GM18526 (cell line): ENCODE data around the gene ARFGEF2.

Experiments
- POLR2A ChIP-seq: IDR thresholded peaks from 3 replicates; pipeline ENCODE4 v1.6.1; 2011; ENCODE audit not compliant: insufficient read length; ENCODE audit errors: extremely low read depth

Gene ARFGEF2

GRCh38 chr20:48919882-48920526 is 1.5 kb upstream of the ARFGEF2 start:
- no peak for TF ChIP-seq POLR2A

GRCh38 chr20:48920527-48921167 is 864 bp upstream of the ARFGEF2 start:
- no peak for TF ChIP-seq POLR2A

- TF ChIP-seq POLR2A: no peak
Measured at GRCh38 chr20:48921883-48922820, 641 bp downstream of the ARFGEF2 start.

GRCh38 chr20:48923149-48923718 is 1.7 kb downstream of the ARFGEF2 start:
- TF ChIP-seq POLR2A: no peak

DNA sequence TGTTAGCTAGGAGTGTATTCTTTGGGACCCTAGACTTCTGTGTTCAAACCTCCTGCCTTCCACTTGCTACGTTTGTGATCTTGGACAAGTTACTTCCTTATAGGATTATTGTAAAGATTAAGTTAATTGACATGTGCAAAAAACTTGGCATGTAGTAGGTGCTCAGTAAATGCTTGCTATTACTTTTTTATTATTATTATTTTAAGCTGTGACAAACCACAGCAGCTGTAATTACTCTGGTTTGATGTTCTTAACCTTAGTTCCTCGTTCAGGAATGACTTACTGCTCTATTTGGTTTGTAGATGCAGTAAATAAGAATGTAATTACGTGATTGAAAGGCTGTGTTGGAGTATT is 3.2 kb downstream of the ARFGEF2 start:
- TF ChIP-seq POLR2A: no peak

- no peak for TF ChIP-seq POLR2A
Measured at GRCh38 chr20:48926267-48926666, 4.8 kb downstream of the ARFGEF2 start.

DNA sequence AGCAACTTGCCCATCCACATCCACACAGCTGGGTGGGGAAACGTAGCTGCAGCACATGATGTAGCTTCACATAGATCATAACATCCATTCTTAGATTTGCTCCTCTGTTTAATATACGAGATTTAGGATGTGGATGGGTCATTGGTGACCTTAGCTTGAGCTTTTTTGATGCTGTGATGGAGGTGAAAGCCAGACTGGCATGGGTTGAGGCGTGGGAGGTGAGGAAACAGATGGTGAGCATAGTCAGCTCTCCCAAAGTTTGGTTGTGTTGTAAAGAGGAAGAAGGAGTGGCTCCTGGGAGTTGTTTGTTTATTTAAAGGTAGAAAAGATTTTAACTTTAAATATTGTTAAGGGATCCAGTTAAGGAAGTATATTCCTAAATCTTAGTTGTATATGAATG is 5.3 kb downstream of the ARFGEF2 start:
- no peak for TF ChIP-seq POLR2A

DNA sequence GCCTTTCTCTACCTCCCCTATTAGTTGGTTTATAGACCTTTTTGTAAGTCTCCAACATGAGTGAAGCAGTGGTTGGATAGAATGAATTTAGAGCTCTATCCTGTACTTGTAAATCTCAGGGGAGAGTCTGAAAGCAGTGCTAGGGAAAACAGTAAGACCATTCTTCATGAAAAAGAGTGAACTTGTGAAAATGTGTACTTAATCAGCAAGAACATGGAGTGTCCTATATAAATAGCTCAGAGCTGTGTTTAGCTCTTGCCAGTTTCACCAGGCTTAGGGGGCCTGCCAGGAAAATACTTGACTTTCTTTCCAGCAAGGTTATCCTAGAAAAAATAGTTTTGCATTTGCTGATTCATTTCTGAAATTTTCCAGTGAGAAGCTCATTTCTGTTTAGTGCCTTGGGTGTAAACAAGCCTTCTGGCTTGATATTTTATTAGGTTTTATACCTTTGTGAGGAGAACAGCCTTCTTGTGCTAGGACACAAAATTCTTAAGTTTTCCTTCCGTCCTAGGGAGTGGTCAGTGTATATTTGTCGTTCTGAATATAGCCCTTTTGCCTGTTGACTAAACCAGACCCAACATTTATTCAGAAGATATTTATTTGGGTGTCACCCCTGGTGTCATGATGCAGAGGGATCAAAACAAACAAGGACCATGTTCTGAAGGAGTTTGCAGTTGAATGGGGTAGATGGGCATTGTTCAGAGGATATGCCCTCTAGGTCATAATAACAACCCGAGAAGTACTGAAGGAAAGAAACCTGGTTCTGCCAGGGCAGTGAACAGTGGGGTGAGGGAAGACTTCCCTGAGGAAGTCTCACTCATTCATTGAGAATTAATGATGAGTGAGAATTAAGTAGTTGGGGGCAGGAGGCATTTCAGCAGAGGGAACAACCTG is 7.6 kb downstream of the ARFGEF2 start:
- no peak for TF ChIP-seq POLR2A

DNA sequence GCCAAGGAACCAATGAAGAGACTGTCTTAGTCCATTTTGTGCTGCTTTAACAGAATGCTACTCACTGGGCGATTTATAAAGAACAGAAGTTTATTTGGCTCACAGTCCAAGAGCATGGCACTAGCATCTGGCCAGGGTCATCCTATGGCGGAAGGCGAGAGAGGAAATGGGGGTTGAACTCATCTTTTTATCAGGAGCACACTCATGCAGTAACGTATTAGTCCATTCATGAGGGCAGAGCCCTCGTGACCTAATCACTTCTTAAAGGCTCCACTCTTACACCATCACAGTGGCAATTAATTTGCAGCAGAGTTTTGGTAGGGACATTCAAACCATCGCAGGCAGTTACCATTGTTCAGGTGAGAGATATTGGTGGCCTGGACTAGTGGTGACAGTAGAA is 8.5 kb downstream of the ARFGEF2 start:
- TF ChIP-seq POLR2A: no peak

DNA sequence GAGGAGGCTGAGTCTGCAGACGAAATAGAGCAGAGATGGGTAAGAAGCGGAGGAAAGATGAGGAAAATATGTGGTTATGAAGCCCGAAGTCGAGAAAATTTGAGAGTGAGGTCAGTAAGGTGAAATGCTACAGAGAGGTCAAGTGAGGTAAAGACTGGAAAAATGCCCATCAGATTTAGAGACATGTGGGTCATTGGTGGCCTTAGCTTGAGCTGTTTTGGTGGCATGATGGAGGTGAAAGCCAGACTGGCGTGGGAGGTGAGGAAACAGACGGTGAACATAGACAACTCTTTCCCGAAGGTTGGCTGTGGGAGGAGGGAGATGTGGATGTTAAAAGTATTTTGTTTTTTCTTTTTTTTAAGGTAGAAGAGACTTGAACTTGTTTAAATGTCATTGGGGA is 9.4 kb downstream of the ARFGEF2 start:
- no peak for TF ChIP-seq POLR2A

- TF ChIP-seq POLR2A: no peak
Measured at GRCh38 chr20:48931527-48932374, 10.2 kb downstream of the ARFGEF2 start.

DNA sequence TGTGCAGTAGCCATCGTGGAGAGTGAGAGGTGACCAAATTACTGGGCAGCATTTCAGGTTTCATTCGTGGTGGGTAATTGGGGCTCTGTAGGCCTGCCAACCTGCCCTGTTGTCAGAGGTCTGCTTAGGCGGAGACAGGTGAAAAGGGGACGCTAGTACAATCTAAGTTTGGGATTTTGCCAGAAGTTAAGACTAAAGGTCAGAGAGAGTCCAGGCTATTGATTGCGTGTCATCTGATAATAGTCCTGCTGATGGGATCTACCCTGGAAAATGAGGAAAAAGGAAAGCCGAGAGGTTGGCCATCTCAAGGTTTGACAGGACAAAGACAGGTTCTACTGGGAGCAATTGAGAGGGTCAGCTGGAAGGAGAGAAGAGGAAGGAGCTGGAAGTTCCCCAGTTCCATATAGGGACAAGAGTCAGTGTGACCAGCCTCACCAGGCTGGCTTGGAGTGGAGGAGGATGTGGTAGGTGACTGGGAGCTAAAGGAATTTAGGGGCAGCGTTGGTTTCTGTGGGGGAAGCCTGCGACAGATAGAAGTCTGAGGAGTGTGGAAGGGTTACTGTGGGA is 10.9 kb downstream of the ARFGEF2 start:
- no peak for TF ChIP-seq POLR2A

- TF ChIP-seq POLR2A: no peak
Measured at GRCh38 chr20:48933017-48933766, 11.7 kb downstream of the ARFGEF2 start.
